Stimulated activated naive CD8-positive, alpha-beta T cell treated with anti-CD3 and anti-CD28 coated beads, Interleukin-15, Interleukin-2, amounts not matched to agents 100 ng/mL and 50 ng/mL, for 24 hours (primary cell): Measurements from ENCODE around the gene USP36.
"Not testable (repeated sequence)": the region's sequence is repeated elsewhere in the genome, so short reads cannot be mapped to it uniquely, and the experiment has no call there.

ENCODE experiments used
- H3K27ac Mint-ChIP-seq: one replicate; pipeline ENCODE4 v1.8.0; 2021; ENCODE audit warnings: mild to moderate bottlenecking, mixed read lengths
- H3K27me3 Mint-ChIP-seq: one replicate; pipeline ENCODE4 v1.8.0; 2021; ENCODE audit warnings: mixed read lengths
- H3K36me3 Mint-ChIP-seq: one replicate; pipeline ENCODE4 v1.8.0; 2021; ENCODE audit warnings: low read depth, mixed read lengths
- H3K4me1 Mint-ChIP-seq: one replicate; pipeline ENCODE4 v1.8.0; 2021; ENCODE audit warnings: low read depth, mixed read lengths
- H3K4me3 Mint-ChIP-seq: one replicate; pipeline ENCODE4 v1.8.0; 2021; ENCODE audit warnings: mild to moderate bottlenecking, mixed read lengths
- H3K9me3 Mint-ChIP-seq: one replicate; pipeline ENCODE4 v1.8.0; 2021; ENCODE audit warnings: mixed read lengths

USP36 gene

GRCh38 chr17:78878261-78878660 is 37.6 kb upstream of the USP36 start:
- H3K4me3 Mint-ChIP-seq, result no peak overlapping the region
- H3K36me3 Mint-ChIP-seq, result no peaks in the 10 kb centered on the region
- H3K4me1 Mint-ChIP-seq, result peaks cover 29% of the 10 kb centered on the region
- H3K27ac Mint-ChIP-seq, result no peak overlapping the region
- no peaks in the 10 kb centered on the region for H3K9me3 Mint-ChIP-seq
- no peaks in the 10 kb centered on the region for H3K27me3 Mint-ChIP-seq

DNA sequence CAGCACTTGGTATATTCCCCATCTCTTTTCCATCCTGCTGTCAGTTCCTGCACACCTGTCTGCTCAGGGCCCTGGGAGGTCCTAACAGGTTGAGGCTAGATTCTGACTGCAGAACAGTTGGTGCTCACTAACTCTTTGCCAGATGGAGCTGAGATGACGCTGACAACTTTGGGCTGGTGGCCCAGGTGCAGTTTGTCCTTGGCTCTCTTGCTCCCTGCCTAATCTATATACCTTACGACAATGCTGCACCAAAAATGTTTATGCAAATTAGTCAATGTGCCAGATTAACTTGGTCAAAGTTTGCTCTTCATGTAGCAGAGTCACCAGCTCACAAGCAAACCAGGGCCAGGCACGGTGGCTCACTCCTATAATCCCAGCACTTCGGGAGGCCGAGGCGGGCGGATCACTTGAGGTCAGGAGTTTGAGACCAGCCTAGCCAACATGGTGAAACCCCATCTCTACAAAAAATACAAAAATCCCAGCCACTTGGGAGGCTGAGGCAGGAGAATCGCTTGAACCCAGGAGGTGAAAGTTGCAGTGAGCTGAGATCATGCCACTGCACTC is 36.4 kb upstream of the USP36 start:
- H3K36me3 Mint-ChIP-seq, H3K9me3 Mint-ChIP-seq, H3K27me3 Mint-ChIP-seq, H3K4me3 Mint-ChIP-seq, H3K27ac Mint-ChIP-seq: not testable (repeated sequence)
- H3K4me1 Mint-ChIP-seq, result peaks cover 20% of the 10 kb centered on the region

GRCh38 chr17:78876094-78876597 is 35.5 kb upstream of the USP36 start:
- H3K27ac Mint-ChIP-seq, result no peak overlapping the region

GRCh38 chr17:78875363-78876093 is 34.9 kb upstream of the USP36 start:
- H3K4me1 Mint-ChIP-seq, result peaks cover 20% of the 10 kb centered on the region
- H3K36me3 Mint-ChIP-seq, result no peaks in the 10 kb centered on the region

More at GRCh38 chr17:78876094-78876597, 35.5 kb upstream of the USP36 start:
- Mint-ChIP-seq H3K27me3 (no peaks in the 10 kb centered on the region), H3K36me3 (no peaks in the 10 kb centered on the region), H3K9me3 (no peaks in the 10 kb centered on the region), H3K4me1 (peaks cover 20% of the 10 kb centered on the region), H3K4me3 (no peak overlapping the region)

DNA sequence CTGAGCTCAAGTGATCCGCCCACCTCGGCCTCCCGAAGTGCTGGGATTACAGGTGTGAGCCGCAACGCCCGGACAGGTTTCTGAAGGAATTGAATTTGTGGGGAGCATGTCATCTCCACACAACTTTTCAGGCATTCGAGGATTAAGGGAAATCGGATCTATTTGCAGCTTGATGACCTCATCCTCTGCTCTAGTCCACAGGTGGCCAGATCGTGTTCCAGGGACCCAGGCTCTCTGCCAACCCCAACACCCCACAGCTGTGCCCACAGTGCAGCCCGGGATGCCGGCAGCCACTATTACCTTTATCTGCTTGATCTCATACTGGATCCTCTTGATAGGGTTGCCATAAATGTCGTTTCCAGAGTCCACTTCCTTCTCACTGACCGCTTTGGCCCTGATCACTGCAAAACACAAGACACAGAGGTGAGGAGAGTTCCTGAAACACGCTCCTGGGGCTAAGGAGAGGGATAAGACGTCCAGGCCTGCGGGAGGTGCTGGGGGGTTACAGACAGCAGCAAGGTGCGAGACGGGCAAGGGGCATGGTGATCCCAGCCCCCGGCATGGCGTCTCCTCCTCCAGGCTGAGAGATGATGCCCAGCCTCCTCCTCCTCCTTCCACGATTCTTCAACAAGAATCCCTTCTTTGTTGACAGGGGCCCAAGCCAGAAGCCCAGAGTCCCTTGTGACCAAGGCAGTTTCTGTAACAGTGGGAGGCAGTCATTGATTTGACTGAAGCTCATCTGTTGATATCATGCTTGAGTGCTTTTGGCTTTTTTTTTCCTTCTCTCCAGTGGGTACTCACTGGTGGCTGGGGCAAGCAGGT is 33.1 kb upstream of the USP36 start:
- Mint-ChIP-seq H3K4me1 (peaks cover 4% of the 10 kb centered on the region), H3K36me3 (no peaks in the 10 kb centered on the region), H3K27me3 (no peaks in the 10 kb centered on the region), H3K27ac (no peak overlapping the region), H3K4me3 (no peak overlapping the region), H3K9me3 (no peaks in the 10 kb centered on the region)

More at GRCh38 chr17:78875363-78876093, 34.9 kb upstream of the USP36 start:
- H3K27me3 Mint-ChIP-seq, result no peaks in the 10 kb centered on the region
- no peaks in the 10 kb centered on the region for H3K9me3 Mint-ChIP-seq
- H3K4me3 Mint-ChIP-seq, result no peak overlapping the region
- no peak overlapping the region for H3K27ac Mint-ChIP-seq

DNA sequence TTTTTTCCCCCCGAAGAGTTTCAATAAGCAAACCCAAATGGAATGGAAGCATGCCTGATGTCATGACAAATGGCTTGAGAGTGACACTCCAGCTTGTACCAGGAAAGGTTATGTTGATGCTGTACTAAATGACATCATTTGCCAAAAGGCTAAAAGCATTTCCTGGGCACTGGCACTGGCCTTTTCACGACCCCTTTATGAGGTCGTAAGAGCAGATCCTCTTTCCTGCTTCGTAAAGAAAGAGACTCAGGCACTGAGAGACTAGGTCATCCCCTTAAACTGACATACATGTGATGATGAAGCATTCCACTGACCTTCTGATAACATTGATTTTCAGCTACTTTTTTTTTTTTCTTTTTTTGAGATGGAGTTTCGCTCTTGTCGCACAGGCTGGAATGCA is 31.9 kb upstream of the USP36 start:
- Mint-ChIP-seq H3K36me3 (no peaks in the 10 kb centered on the region), H3K27me3 (no peaks in the 10 kb centered on the region), H3K4me3 (no peak overlapping the region), H3K4me1 (no peaks in the 10 kb centered on the region), H3K9me3 (no peaks in the 10 kb centered on the region), H3K27ac (no peak overlapping the region)

DNA sequence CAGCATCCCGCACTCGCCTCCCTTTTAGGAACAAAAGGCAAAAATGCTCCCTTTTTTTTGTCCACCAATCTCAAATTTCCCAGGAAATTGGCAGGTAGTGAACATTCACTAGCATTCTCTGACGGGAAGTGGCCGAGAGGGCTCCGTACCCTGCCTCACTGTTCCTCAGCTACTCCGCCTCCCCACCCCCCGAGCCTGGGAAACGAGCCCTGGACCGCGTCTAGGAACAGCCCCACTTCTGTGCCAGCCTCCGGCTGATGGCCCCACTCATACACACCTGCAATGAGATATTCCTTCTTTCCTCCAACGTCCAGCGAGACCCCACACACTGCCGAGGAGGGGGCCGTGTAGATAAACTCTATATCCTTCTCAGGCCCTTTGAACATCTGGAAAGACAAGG is 30.0 kb upstream of the USP36 start:
- Mint-ChIP-seq H3K9me3 (no peaks in the 10 kb centered on the region), H3K4me1 (no peaks in the 10 kb centered on the region), H3K4me3 (no peak overlapping the region), H3K27ac (no peak overlapping the region), H3K27me3 (no peaks in the 10 kb centered on the region), H3K36me3 (no peaks in the 10 kb centered on the region)

- Mint-ChIP-seq H3K4me3 (no peak overlapping the region), H3K36me3 (no peaks in the 10 kb centered on the region), H3K4me1 (no peaks in the 10 kb centered on the region), H3K9me3 (no peaks in the 10 kb centered on the region), H3K27ac (no peak overlapping the region), H3K27me3 (no peaks in the 10 kb centered on the region)
Measured at GRCh38 chr17:78868391-78868790, 27.8 kb upstream of the USP36 start.

DNA sequence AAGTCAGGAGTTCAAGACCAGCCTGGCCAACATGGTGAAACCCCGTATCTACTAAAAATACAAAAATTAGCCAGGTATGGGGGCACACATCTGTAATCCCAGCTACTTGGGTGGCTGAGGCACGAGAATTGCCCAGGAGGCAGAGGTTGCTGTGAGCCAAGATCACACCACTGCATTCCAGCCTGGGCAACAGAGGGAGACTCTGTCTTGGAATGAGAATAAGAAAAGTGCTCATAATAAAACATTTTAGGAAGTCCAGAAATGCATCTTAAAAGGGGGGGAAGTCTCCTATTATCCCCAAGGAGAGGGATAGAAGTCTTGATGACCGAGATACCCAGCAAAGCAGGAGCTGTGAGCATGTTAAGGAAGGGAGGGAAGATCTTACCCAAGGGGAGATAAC is 26.4 kb upstream of the USP36 start:
- not testable (repeated sequence) for H3K27ac Mint-ChIP-seq, H3K9me3 Mint-ChIP-seq, H3K4me3 Mint-ChIP-seq, H3K27me3 Mint-ChIP-seq, H3K36me3 Mint-ChIP-seq, H3K4me1 Mint-ChIP-seq

GRCh38 chr17:78865682-78866390 is 25.2 kb upstream of the USP36 start:
- Mint-ChIP-seq H3K4me1 (no peaks in the 10 kb centered on the region), H3K27me3 (no peaks in the 10 kb centered on the region), H3K27ac (no peak overlapping the region), H3K9me3 (no peaks in the 10 kb centered on the region), H3K36me3 (no peaks in the 10 kb centered on the region), H3K4me3 (no peak overlapping the region)

DNA sequence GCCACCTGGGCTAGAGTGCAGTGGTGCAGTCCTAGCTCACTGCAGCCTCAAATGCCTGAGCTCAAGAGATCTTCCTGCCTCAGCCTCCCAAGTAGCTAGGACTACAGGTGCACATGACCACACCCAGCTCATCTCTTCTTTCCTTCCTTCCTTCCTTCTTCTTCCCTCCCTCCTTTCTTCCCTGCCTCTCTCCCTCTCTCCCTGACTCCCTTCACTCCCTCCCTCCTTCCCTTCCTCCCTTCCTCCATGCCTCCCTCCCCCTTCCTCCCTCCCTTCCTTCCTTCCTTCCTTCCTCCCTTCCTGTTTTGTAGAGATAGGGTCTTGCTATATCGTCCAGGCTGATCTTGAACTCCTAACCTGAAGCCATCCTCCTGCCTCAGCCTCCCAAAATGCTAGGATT is 23.5 kb upstream of the USP36 start:
- no peaks in the 10 kb centered on the region for H3K27me3 Mint-ChIP-seq
- no peaks in the 10 kb centered on the region for H3K4me1 Mint-ChIP-seq
- H3K27ac Mint-ChIP-seq, result no peak overlapping the region

DNA sequence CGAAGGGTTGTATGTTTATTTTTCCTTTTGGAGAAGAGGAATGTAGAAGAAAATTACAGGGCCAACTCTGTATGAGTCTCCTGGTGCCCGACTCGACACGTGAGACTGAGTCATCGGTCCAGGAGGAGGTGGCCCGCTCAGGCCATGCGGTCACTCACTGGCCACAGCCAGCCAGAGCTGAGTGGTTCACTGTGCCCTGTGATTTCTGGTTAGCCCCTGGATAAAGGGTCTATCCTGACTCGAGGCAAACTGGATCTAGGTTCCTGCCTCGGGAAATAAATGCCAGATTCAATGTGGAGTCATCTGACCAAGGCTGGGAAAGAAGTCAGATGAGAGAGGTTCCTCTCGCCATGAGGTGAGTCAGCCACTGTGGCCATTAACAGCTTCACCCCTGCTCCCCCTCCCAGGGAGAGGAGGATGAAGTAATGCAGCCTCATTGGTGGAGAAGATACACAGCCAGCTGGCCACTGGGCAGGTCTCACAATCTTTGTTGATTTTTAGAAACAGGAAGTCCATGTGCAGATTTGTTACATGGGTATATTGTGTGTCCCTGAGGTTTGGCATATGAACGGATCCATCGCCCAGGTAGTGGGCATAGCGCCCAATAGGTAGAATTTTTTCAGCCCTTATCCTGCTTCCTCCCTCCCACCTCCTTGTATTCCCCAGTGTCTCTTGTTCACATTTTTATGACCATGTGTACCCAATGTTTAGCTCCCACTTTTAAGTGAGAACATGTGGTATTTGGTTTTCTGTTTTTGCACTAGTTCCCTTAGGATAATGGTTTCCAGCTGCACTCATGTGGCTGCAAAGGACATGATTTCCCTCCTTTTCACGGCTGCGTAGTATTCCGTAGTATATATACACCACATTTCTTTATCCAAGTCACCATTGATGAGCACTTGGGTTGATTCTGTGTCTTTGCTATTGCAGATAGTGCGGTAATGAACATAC is 21.7 kb upstream of the USP36 start:
- Mint-ChIP-seq H3K27me3 (no peaks in the 10 kb centered on the region), H3K4me3 (no peak overlapping the region), H3K9me3 (no peaks in the 10 kb centered on the region), H3K4me1 (no peaks in the 10 kb centered on the region), H3K36me3 (no peaks in the 10 kb centered on the region), H3K27ac (no peak overlapping the region)

More for the DNA sequence above, 23.5 kb upstream of the USP36 start:
- H3K36me3 Mint-ChIP-seq, result no peaks in the 10 kb centered on the region
- H3K4me3 Mint-ChIP-seq, result no peak overlapping the region
- no peaks in the 10 kb centered on the region for H3K9me3 Mint-ChIP-seq

DNA sequence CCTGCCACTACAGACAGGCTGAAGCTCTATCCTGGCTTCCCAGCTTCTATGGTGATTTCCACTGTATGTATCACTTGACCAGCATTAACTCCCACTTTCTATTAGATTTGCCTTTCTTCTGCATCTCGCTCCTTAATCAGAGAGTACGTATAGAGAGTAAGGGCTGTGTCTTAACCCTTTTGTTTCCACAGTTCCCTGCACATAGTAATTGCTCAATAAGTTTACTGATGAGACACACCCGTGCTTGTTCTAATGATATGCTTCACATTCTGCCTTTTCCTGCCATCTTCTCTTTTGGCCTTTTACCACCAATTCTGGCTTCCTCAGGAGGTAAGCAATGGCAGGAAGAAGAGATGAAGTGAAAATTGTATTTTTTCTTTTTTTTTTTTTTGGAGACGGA is 20.6 kb upstream of the USP36 start:
- Mint-ChIP-seq H3K27ac (no peak overlapping the region), H3K27me3 (no peaks in the 10 kb centered on the region), H3K9me3 (no peaks in the 10 kb centered on the region), H3K4me1 (no peaks in the 10 kb centered on the region), H3K4me3 (no peak overlapping the region), H3K36me3 (no peaks in the 10 kb centered on the region)

DNA sequence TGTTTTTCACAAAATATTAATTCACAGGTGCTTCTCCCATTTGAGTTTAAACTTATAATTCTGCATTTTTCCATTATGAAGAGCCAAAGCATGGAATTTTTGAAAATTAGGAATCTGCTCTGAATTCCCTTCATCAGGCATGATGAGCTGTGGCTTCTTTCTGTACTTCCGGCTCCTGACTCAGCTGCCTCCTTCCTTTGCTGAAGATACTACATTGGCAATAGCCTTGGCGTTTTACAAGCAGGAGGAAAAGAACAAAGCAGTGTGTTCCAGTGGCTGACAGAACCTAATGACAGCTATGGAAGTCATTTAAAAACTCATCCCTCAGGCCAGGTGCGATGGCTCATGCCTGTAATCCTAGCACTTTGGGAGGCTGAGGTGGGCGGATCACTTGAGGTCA is 18.4 kb upstream of the USP36 start:
- Mint-ChIP-seq H3K27ac (no peak overlapping the region), H3K36me3 (no peaks in the 10 kb centered on the region), H3K4me1 (no peaks in the 10 kb centered on the region), H3K9me3 (no peaks in the 10 kb centered on the region), H3K27me3 (no peaks in the 10 kb centered on the region), H3K4me3 (no peak overlapping the region)
